ENCODE measurements around the gene MRPL45. TPM values are rescaled to one million over a fixed set of nuclear protein-coding genes. Genes with fewer than 3 reads are reported as not detected.

The MRPL45 gene
- total and polyA plus RNA-seq, 2 of the 13 experiments (the other 11 are each of a cell fraction or from before 2014, with no cell fraction given) = 89.5 to 157 TPM

GRCh38 chr17:38351412-38352222, 54.6 kb downstream of the MRPL45 start, which contains the start of gene SOCS7 (continued):
- TF ChIP-seq MAZ (IDR thresholded peaks at IDR 0.05; ENCODE audit: borderline replicate concordance, low read depth, low read length) (peak; percentile 97), MAZ (CRISPR knock-in tag; IDR thresholded peaks at IDR 0.05; ENCODE audit: low read depth) (peak; percentile 83), ZNF510 (CRISPR knock-in tag; IDR thresholded peaks at IDR 0.05; ENCODE audit: low read depth) (0 out of 2 replicates have a peak, but pooled peaks have one; percentile 41), TAF15 (IDR thresholded peaks at IDR 0.05; ENCODE audit: low read depth, low read length, poor library complexity, severe bottlenecking) (peak; percentile 47), TFE3 (CRISPR knock-in tag; IDR thresholded peaks at IDR 0.05) (peak; percentile 48; the same call in 1 of the 2 replicates), CREB1 (IDR thresholded peaks at IDR 0.05) (peak; percentile 96), CREB1 (CRISPR knock-in tag; IDR thresholded peaks at IDR 0.05) (peak; percentile 91), KAT2B (IDR thresholded peaks at IDR 0.05; ENCODE audit: borderline replicate concordance, low read depth, low read length) (no peak), ZNF407 (CRISPR knock-in tag; IDR thresholded peaks at IDR 0.05; ENCODE audit: not compliant biosample characterization) (no peak), TCF7L2 (IDR thresholded peaks at IDR 0.05; ENCODE audit: low read depth, low read length) (no peak), ZNF3 (CRISPR knock-in tag; IDR thresholded peaks at IDR 0.05) (peak; percentile 88), ZNF558 (CRISPR knock-in tag; IDR thresholded peaks at IDR 0.05; ENCODE audit: borderline replicate concordance) (peak; percentile 73; the same call in 1 of the 2 replicates), ZBTB21 (CRISPR knock-in tag; IDR thresholded peaks at IDR 0.05) (0 out of 2 replicates have a peak, but pooled peaks have one; percentile 20), ZNF788 (CRISPR knock-in tag; IDR thresholded peaks at IDR 0.05; ENCODE audit: borderline replicate concordance) (peak; percentile 87; the same call in 1 of the 2 replicates), PPARG (CRISPR knock-in tag; conservative IDR thresholded peaks at IDR 0.05) (no peak)
- TF ChIP-seq, protein P1, sequence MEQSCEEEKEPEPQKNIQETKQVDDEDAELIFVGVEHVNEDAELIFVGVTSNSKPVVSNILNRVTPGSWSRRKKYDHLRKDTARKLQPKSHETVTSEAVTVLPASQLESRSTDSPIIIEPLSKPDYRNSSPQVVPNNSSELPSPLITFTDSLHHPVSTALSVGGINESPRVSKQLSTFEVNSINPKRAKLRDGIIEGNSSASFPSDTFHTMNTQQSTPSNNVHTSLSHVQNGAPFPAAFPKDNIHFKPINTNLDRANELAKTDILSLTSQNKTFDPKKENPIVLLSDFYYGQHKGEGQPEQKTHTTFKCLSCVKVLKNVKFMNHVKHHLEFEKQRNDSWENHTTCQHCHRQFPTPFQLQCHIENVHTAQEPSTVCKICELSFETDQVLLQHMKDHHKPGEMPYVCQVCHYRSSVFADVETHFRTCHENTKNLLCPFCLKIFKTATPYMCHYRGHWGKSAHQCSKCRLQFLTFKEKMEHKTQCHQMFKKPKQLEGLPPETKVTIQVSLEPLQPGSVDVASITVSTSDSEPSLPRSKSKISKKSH (CRISPR knock-in tag; IDR thresholded peaks at IDR 0.05; ENCODE audit: borderline replicate concordance) = peak; percentile 91
